GM12873 (cell line): Measurements from ENCODE around the gene NOM1.

Experiments
- TF ChIP-seq, protein P1 (sequence below): IDR thresholded peaks from 2 replicates; pipeline ENCODE4 v1.5.1; 2012; ENCODE audit warnings: low read depth, mild to moderate bottlenecking, moderate library complexity, low read length, control low read depth; ENCODE audit not compliant: insufficient read depth; ENCODE audit errors: missing control alignments

NOM1 gene, protein sequence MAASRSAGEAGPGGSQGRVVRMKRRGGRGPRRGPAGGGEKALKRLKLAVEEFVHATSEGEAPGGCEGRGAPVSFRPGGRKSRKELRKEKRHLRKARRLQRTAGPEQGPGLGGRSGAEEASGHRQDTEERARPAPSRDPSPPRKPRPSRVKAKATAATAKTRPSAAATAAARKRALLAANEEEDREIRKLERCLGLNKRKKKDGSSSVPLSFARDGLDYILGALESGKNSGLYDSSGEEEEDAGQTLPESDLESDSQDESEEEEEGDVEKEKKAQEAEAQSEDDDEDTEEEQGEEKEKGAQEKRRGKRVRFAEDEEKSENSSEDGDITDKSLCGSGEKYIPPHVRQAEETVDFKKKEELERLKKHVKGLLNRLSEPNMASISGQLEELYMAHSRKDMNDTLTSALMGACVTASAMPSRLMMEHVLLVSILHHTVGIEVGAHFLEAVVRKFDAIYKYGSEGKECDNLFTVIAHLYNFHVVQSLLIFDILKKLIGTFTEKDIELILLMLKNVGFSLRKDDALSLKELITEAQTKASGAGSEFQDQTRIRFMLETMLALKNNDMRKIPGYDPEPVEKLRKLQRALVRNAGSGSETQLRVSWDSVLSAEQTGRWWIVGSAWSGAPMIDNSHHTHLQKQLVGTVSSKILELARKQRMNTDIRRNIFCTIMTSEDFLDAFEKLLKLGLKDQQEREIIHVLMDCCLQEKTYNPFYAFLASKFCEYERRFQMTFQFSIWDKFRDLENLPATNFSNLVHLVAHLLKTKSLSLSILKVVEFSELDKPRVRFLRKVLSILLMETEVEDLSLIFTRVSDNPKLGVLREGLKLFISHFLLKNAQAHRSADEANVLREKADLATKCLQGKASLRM

DNA sequence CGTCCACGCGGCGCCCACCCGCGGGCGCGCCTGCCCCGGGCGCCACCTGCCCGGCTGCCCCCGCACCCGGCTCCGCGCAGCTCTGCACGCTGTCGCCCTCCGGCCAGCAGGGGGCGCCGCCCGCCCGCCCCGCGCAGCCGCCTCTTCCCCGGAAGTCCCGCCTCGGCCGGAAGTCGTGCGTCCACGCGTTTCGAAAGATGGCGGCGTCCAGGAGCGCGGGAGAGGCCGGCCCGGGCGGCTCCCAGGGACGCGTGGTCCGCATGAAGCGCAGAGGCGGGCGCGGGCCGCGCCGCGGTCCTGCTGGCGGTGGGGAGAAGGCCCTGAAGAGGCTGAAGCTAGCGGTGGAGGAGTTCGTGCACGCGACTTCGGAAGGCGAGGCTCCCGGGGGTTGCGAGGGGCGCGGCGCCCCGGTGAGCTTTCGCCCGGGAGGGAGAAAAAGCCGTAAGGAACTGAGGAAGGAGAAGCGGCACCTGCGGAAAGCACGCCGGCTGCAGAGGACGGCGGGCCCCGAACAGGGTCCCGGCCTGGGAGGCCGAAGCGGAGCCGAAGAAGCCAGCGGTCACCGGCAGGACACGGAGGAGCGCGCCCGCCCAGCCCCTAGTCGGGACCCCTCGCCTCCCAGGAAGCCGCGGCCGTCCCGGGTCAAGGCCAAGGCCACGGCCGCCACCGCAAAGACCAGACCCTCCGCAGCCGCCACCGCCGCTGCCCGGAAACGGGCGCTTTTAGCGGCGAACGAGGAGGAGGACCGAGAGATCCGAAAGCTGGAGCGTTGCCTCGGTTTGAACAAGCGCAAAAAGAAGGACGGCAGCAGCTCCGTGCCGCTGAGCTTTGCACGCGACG lies at the start of gene NOM1:
Gene NOM1, plus strand, starts transcription at position 172 of the 840 bp plus-strand sequence. Its CDS starts 26 bp downstream, at position 198.
- TF ChIP-seq, protein P1, sequence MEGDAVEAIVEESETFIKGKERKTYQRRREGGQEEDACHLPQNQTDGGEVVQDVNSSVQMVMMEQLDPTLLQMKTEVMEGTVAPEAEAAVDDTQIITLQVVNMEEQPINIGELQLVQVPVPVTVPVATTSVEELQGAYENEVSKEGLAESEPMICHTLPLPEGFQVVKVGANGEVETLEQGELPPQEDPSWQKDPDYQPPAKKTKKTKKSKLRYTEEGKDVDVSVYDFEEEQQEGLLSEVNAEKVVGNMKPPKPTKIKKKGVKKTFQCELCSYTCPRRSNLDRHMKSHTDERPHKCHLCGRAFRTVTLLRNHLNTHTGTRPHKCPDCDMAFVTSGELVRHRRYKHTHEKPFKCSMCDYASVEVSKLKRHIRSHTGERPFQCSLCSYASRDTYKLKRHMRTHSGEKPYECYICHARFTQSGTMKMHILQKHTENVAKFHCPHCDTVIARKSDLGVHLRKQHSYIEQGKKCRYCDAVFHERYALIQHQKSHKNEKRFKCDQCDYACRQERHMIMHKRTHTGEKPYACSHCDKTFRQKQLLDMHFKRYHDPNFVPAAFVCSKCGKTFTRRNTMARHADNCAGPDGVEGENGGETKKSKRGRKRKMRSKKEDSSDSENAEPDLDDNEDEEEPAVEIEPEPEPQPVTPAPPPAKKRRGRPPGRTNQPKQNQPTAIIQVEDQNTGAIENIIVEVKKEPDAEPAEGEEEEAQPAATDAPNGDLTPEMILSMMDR = peak; percentile 65

DNA sequence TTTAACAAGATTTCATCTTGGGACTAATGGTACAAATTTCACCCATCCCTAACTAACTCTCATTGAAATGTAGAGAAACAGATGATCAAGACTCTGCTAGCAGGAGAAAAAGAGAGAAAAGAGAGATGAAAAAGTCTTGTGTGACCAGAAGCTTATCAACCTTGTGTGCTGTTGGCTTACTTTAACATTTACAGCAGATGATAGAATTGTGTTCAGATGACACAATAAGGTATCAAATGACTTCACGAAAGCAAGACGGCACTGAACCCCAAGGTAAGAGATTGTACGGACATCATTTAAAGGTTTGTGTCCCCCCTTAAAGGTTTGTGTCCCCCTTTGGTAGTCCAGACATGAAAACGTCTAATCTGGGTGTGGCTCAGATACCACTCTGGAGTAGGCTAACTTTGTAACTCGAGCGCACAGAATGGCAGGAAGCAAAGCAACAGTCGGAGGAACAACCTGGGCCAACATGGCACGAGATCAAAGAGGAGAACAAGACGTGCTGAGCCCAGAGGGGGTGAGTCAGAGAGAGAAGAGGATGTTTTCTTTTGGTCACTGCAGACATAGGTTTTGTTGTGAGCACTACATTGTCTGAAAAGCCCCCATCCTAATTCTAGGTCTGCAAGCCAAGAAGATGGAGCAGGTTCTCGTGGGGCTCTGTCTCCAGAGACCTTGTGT lies 46.1 kb upstream of the NOM1 start:
- TF ChIP-seq, protein P1 = no peak

DNA sequence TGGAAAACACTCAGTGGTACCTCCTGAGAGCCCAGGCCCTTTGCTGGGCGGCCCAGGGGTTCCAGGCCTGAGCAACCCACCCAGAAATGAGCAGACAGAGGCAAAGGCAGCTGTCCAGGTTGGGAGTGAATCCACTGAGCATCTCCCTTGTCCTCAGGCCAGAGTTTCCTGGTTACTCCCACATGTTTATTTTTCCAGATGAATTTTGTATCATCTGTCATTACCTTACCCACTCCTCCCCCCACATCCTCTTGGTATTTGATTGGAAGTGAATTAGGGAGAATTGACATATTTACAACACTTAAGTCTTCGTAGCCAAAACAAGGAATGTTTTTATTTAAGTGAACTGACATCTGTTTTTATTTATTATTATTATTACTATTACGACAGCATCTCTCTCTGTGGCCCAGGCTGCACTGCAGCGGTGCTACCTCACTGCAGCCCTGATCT lies 43.3 kb upstream of the NOM1 start:
- TF ChIP-seq, protein P1 = no peak

DNA sequence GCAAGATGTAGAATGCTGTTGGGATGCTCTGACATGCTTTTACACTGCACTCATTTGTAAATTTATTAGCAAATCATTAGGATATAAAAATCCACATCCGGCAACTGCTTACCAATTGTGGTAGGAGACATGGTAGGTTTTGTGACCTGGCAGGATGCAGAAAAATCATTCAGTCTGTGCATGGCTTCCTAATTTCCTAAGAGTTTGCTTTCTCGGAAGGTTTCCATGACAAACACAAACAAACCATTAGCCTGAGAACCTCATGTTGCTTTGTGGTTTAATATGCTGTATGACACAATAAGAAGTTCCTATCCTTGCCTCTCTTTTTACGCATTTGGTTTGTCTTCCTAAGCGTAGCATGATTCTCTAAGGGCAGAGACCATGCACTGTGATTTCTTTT lies 41.9 kb upstream of the NOM1 start:
- TF ChIP-seq, protein P1 = no peak

DNA sequence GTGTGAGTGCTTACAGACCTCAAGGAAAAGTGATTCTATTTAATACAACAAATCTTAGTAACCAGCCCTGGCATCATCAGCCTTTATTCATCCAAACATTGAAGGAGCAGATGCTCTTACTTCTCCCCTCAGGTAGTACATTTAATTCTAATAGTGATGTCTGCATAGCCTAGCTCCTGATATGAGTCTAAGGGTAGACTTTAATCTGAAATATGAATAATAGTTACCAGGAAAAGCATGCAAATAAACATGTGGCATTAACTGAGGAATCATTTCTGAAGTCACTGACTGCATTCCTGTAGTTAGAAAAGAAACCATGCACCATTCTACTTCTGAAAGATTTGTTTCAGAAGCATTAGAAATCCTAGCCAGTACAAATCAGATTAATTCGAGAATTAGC lies 30.9 kb upstream of the NOM1 start:
- TF ChIP-seq, protein P1 = no peak

DNA sequence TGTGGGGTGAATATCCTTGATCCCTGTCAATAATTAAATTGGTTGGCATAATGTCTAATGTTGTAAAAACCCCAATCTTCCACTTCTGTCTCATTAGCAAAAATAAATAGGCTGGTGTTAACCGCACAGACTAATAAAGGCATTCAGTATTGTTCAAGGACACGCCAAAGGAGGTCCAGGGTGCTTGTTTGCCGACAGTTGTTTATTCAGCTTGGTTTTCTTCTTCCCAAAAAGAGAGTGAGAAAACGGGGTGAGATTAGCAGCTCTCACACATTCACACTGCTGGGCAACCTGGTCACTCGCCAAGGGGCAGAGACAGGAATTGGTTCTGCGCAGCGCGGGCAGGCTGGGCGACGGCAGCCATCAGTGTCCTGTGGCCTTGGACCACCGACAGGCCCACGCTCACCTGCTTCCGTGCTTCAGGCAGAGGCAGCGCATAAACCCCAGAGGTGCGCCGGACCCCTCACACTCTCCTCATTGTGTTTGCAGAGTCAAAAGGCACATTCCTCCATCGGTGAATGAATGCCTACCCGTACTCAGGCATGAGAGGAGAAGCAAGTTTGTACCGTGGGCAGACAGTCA lies 30.3 kb upstream of the NOM1 start:
- TF ChIP-seq, protein P1 = no peak
